ENCODE results near the gene ANKRD37. TPM values are rescaled to one million over a fixed set of nuclear protein-coding genes. Genes with fewer than 3 reads are reported as not detected.

ANKRD37 gene

DNA sequence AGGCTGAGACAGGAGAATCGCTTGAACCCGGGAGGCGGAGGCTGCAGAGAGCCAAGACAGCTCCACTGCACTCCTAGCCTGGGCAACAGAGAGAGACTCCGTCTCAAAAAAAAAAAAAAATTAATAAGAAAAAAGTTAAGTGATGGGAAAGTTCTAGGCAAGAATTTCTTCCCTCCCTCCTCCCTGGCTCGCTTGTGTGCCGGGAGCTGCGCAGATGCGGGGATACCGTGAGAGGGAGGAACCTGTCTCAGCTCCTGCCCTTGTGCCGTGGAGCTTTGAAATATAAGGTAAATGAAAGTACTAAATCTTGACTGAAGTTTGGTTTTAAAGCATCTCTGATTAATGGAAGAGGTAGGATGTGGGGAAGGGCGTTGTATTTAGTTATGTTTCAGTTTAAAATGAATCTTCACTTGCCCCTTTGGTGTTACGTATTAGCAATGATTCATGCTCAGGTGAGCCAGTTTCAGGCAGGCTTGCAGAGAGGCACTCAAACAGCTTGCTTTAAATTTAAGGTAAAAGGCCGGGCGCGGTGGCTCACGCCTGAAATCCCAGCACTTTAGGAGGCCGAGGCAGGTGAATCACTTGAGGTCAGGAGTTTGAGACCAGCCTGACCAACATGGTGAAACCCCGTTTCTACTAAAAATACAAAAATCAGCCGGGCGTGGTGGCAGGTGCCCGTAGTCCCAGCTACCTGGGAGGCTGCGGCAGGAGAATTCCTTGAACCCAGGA is 30.5 kb downstream of the ANKRD37 start:
- Histone ChIP-seq H3K4me2 (ENCODE audit: low read length) (no peak overlapping the region), H3K9ac (ENCODE audit: low read depth, low read length) (no peak overlapping the region), H3K4me1 (ENCODE audit: control insufficient read depth, insufficient read depth, low read length) (peaks cover 9% of the 10 kb centered on the region), H3K9me3 (replicated peaks; ENCODE audit: low read length) (no peaks in the 10 kb centered on the region), H3K36me3 (ENCODE audit: insufficient read depth, low read length) (peaks cover under 1% of the 10 kb centered on the region), H3K27me3 (ENCODE audit: control insufficient read depth, insufficient read depth, low read length) (no peaks in the 10 kb centered on the region), H3K4me3 (ENCODE audit: low read length) (no peak overlapping the region)

DNA sequence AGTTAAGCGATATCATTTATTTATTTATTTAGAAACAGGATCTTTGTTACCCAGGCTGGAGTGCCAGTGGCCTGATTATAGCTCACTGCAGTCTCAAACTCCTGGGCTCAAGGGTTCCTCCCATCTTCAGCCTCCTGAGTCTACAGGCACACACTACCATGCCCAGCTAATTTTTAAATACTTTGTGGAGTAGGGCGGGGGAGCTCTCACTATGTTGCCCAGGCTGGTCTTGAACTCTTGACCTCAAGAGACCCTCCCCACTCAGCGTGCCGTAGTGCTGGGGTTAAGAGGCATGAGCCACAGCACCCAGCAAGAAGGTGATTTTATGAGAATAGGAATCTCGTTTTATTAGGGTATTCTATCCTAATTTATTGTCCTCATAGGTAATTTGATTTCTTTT is 33.0 kb downstream of the ANKRD37 start:
- Histone ChIP-seq H3K4me1 (ENCODE audit: control insufficient read depth, insufficient read depth, low read length) (peaks cover 8% of the 10 kb centered on the region), H3K9me3 (replicated peaks; ENCODE audit: low read length) (no peaks in the 10 kb centered on the region), H3K27me3 (ENCODE audit: control insufficient read depth, insufficient read depth, low read length) (no peaks in the 10 kb centered on the region)

DNA sequence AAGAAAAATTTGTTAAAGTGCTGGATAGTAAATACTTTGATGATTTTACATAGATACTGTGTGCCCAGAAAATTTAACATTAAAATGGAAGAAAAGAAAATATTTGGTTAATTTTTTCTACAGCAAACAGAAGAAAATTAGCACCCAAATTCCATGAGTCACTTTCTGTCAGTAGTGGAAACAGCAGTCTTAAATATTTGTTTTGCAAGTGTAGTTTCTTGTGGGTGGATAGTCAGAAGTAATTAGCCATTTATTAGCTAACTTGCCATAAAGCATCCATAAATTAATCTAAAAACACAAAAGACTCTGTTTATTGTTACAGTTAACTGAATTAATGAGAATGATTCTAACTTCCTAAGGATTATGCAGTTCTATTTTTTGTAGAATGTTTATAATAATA is 38.8 kb downstream of the ANKRD37 start:
- no peaks in the 10 kb centered on the region for H3K27me3 ChIP-seq (ENCODE audit: control insufficient read depth, insufficient read depth, low read length)

More for the DNA sequence above, 33.0 kb downstream of the ANKRD37 start:
- Histone ChIP-seq H3K9ac (ENCODE audit: low read depth, low read length) (no peak overlapping the region), H3K36me3 (ENCODE audit: insufficient read depth, low read length) (no peaks in the 10 kb centered on the region), H3K4me2 (ENCODE audit: low read length) (no peak overlapping the region), H3K4me3 (ENCODE audit: low read length) (no peak overlapping the region)

DNA sequence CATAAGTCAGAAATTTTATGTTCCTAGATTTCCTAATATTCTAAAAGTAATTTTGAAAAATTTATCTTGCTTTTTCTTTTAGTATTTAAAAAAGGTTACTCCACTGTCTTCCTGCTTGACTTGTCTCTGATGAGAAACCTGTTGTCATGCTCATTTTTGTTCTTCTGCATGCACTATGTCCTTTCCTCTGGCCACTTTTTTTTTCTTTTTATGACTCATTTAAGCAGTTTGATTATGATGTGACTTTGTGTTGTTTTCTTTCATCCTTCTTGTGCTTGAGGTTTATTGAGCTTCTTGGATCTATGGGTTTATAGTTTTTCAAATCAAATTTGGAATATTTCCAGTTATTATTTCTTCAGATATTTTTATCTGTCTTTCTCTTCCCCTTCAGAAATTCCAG is 41.2 kb downstream of the ANKRD37 start:
- H3K4me3 ChIP-seq (ENCODE audit: low read length), result no peak overlapping the region
- H3K9ac ChIP-seq (ENCODE audit: low read depth, low read length), result no peak overlapping the region
- H3K27me3 ChIP-seq (ENCODE audit: control insufficient read depth, insufficient read depth, low read length), result no peaks in the 10 kb centered on the region
- H3K4me1 ChIP-seq (ENCODE audit: control insufficient read depth, insufficient read depth, low read length), result no peaks in the 10 kb centered on the region
- no peaks in the 10 kb centered on the region for H3K36me3 ChIP-seq (ENCODE audit: insufficient read depth, low read length)
- no peak overlapping the region for H3K4me2 ChIP-seq (ENCODE audit: low read length)
- H3K9me3 ChIP-seq (replicated peaks; ENCODE audit: low read length), result no peaks in the 10 kb centered on the region

More for the DNA sequence above, 38.8 kb downstream of the ANKRD37 start:
- Histone ChIP-seq H3K36me3 (ENCODE audit: insufficient read depth, low read length) (no peaks in the 10 kb centered on the region), H3K4me2 (ENCODE audit: low read length) (no peak overlapping the region), H3K4me1 (ENCODE audit: control insufficient read depth, insufficient read depth, low read length) (no peaks in the 10 kb centered on the region), H3K9ac (ENCODE audit: low read depth, low read length) (no peak overlapping the region), H3K4me3 (ENCODE audit: low read length) (no peak overlapping the region), H3K9me3 (replicated peaks; ENCODE audit: low read length) (no peaks in the 10 kb centered on the region)

DNA sequence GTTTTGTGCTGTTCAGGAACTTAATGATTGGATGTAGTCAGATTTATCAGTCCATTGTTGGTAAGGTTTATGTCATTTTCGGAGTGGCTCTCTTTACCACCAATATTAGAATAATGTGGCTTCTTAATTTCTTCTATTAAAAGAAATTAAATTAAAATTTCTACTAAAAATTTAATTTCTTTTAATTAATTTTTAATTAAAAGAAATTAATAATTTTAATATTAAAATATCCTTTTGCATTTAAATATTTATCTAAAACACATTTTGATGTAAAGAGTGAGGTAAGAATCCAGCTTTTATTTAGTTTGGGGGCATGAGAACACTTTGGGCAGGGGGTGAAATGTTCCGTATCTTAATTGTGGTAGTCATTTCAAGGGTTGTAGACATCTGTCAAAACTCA is 44.8 kb downstream of the ANKRD37 start:
- Histone ChIP-seq H3K9me3 (replicated peaks; ENCODE audit: low read length) (no peaks in the 10 kb centered on the region), H3K27me3 (ENCODE audit: control insufficient read depth, insufficient read depth, low read length) (no peaks in the 10 kb centered on the region), H3K4me2 (ENCODE audit: low read length) (no peak overlapping the region), H3K4me3 (ENCODE audit: low read length) (no peak overlapping the region), H3K36me3 (ENCODE audit: insufficient read depth, low read length) (no peaks in the 10 kb centered on the region), H3K9ac (ENCODE audit: low read depth, low read length) (no peak overlapping the region), H3K4me1 (ENCODE audit: control insufficient read depth, insufficient read depth, low read length) (no peaks in the 10 kb centered on the region)

DNA sequence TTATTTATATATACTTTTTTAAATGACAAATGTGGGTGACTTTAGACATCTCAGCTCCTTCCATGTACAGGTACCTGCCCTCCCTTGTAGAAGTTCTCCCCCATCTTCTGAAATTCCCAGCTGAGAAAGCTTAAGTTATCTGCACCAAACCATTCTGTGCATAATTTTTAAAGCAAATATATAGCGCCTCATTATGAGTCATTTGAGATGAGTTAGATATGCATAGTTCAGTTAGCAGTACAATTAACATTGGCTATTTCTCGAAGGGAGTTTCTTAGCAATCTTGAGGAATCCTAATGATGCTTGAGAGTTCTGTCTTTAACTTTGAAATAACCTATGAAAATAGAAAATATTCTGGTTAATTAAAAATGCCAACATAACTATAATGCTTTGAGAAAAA is 48.6 kb downstream of the ANKRD37 start:
- H3K9me3 ChIP-seq (replicated peaks; ENCODE audit: low read length), result no peaks in the 10 kb centered on the region
- H3K4me1 ChIP-seq (ENCODE audit: control insufficient read depth, insufficient read depth, low read length), result no peaks in the 10 kb centered on the region
- H3K27me3 ChIP-seq (ENCODE audit: control insufficient read depth, insufficient read depth, low read length), result no peaks in the 10 kb centered on the region
- no peak overlapping the region for H3K4me3 ChIP-seq (ENCODE audit: low read length)
- no peaks in the 10 kb centered on the region for H3K36me3 ChIP-seq (ENCODE audit: insufficient read depth, low read length)
- H3K4me2 ChIP-seq (ENCODE audit: low read length), result no peak overlapping the region
- no peak overlapping the region for H3K9ac ChIP-seq (ENCODE audit: low read depth, low read length)

Small RNA genes within 50 kb of the gene (small RNA-seq; reads per million reads assigned to genes)
- not detected for gene RF00019

All from skeletal muscle satellite cell (primary cell).